Gastrocnemius medialis (tissue), 4 donors: ENCODE data around the gene LRRC15. TPM values are rescaled to one million over a fixed set of nuclear protein-coding genes. Genes with fewer than 3 reads are reported as not detected.

ENCODE experiments used
- ATAC-seq, 2 donors: fragments of 150-250 bp; one replicate each; pipeline ENCODE4 v1.9.1; 2016
- DNase-seq, 2 donors: peaks; one replicate each; pipeline ENCODE4 v3.0.0-alpha.2; 2019
- H3K27ac ChIP-seq, 4 donors: fragments of 200-600 bp; sonication (generic); 1 replicate in 1 of 4; 2 replicates in 3 of 4; pipeline ENCODE4 v1.5.1; 2016 to 2018; ENCODE audit warnings: mild to moderate bottlenecking in 2 of 4, moderate library complexity in 1 of 4
- H3K27me3 ChIP-seq, 3 donors: fragments of 200-600 bp; sonication (generic) in 2 of 3; 1 replicate in 1 of 3; 2 replicates in 2 of 3; pipeline versions ENCODE4 v1.5.1 to v1.6.0; 2016 to 2019; ENCODE audit warnings: mild to moderate bottlenecking in 1 of 3, moderate library complexity in 1 of 3
- H3K36me3 ChIP-seq, 2 donors: fragments of 200-600 bp; sonication (generic) in 1 of 2; one replicate each; pipeline ENCODE4 v1.5.1; 2017 to 2018
- H3K4me1 ChIP-seq, 2 donors: fragments of 200-600 bp; sonication (generic) in 1 of 2; one replicate each; pipeline ENCODE4 v1.5.1; 2016 to 2017; ENCODE audit warnings: mild to moderate bottlenecking in 2 of 2
- H3K4me3 ChIP-seq, 4 donors: fragments of 200-600 bp; sonication (generic) in 3 of 4; 1 replicate in 1 of 4; 2 replicates in 3 of 4; pipeline ENCODE4 v1.5.1; 2016 to 2019; ENCODE audit warnings: mild to moderate bottlenecking in 2 of 4
- H3K9me3 ChIP-seq, 3 donors: fragments of 200-600 bp; sonication (generic) in 2 of 3; 1 replicate in 1 of 3; 2 replicates in 2 of 3; pipeline ENCODE4 v1.5.1; 2016 to 2019
- POLR2A ChIP-seq, 2 donors: fragments of 450-650 bp; IDR thresholded peaks; one replicate each; pipeline ENCODE4 v1.6.1; 2017; ENCODE audit warnings: antibody characterized with exemption in 2 of 2, mild to moderate bottlenecking in 2 of 2, moderate library complexity in 2 of 2
- in situ Hi-C, 4 donors: fragments of 200-750 bp; cut with MboI; loops; one replicate each; pipeline versions ENCODE4 v1.15.0 to v1.8.0; 2017; ENCODE audit warnings: low sequenced_read_pairs in 4 of 4
- intact Hi-C: fragments of 100-400 bp; cut with DNase I; formaldehyde crosslinking; loops from one replicate; pipeline ENCODE4 v1.15.1; 2023; ENCODE audit warnings: low total_unique reads
- total RNA-seq, 4 donors: library from RNA; depleted of rRNA; stranded (reverse); fragments of >200 nt; gene quantifications; one replicate each; pipeline versions ENCODE4 v1.1.0 to v1.2.3, GENCODE V29; 2016
- TF ChIP-seq, protein P1 (sequence below), 5 experiments: fragments of 450-650 bp in 3 of 5; fragments of 200-600 bp in 2 of 5; sonication (generic) in 2 of 5; IDR thresholded peaks in 4 of 5; conservative IDR thresholded peaks in 1 of 5; 1 replicate in 4 of 5; 2 replicates in 1 of 5; pipeline ENCODE4 v1.5.1; 2016 to 2019; ENCODE audit warnings: antibody characterized with exemption in 5 of 5, mild to moderate bottlenecking in 3 of 5, moderate library complexity in 3 of 5

LRRC15 gene
- total RNA-seq, 4 donors from 2014 or later = 0.05 TPM; not detected in 3

DNA sequence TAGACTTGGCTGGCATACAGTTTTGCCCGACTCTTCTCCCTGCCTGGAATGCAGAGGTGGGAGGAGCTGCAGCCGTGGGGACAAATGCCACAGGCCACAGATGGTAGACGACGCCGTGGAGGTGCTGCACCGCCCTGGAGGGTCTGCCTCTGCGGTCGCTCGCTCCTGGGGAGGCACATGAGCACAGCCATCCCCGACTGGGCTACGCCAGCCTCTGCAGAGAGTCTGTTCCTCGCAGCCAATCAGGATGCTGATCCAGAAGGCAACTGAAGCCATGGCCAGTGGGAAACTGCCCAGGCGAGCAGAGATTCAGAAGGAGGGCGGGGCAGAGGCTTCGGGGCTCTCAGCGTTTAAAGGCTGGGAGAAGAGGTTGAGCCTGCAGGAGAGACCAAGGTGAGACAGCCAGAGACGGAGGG lies 11.9 kb upstream of the LRRC15 start:
- H3K9me3 ChIP-seq = no peaks in the 10 kb centered on the region
- H3K27ac ChIP-seq = no peak overlapping the region
- H3K4me3 ChIP-seq = no peak overlapping the region
- no peaks in the 10 kb centered on the region for H3K4me1 ChIP-seq
- in situ Hi-C loops (no loop called here), intact Hi-C loops (no loop called here)
- DNase-seq (no peak), ATAC-seq (no peak)
- peaks cover 0 to 5% (median 1%) of the 10 kb centered on the region in 3 donors for H3K27me3 ChIP-seq
- TF ChIP-seq, protein P1, sequence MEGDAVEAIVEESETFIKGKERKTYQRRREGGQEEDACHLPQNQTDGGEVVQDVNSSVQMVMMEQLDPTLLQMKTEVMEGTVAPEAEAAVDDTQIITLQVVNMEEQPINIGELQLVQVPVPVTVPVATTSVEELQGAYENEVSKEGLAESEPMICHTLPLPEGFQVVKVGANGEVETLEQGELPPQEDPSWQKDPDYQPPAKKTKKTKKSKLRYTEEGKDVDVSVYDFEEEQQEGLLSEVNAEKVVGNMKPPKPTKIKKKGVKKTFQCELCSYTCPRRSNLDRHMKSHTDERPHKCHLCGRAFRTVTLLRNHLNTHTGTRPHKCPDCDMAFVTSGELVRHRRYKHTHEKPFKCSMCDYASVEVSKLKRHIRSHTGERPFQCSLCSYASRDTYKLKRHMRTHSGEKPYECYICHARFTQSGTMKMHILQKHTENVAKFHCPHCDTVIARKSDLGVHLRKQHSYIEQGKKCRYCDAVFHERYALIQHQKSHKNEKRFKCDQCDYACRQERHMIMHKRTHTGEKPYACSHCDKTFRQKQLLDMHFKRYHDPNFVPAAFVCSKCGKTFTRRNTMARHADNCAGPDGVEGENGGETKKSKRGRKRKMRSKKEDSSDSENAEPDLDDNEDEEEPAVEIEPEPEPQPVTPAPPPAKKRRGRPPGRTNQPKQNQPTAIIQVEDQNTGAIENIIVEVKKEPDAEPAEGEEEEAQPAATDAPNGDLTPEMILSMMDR (IDR thresholded peaks at IDR 0.05 in 4 of 5, conservative IDR thresholded peaks at IDR 0.05 in 1 of 5) = no peak
- no peak for TF ChIP-seq POLR2A (IDR thresholded peaks at IDR 0.05)
- H3K36me3 ChIP-seq = no peaks in the 10 kb centered on the region

DNA sequence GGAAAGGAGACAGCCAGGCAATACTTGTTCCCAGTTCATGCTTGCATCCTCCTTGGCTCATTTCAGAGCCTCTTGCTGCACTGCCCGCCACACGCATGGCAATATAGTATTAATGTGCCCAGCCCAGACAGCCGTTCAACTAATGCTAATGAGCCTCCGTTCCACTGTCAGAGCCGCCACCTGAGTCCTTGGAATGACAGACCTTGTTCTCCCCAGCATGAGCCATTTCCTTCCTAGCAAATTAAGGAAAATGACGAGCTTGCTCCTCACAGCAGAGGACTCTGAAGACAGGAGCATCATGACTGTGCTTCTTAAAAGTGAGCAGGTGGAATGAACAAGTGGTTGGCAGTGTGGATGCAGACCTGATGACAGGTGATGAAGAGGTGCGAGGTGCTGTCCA lies 10.8 kb upstream of the LRRC15 start:
- Histone ChIP-seq H3K4me1 (no peaks in the 10 kb centered on the region), H3K36me3 (no peaks in the 10 kb centered on the region), H3K4me3 (no peak overlapping the region), H3K27ac (no peak overlapping the region), H3K27me3 (peaks cover 0 to 12% (median 4%) of the 10 kb centered on the region in 3 donors), H3K9me3 (no peaks in the 10 kb centered on the region)
- no peak for ATAC-seq
- intact Hi-C loops (no loop called here), in situ Hi-C loops (no loop called here)
- TF ChIP-seq, protein P1 (IDR thresholded peaks at IDR 0.05 in 4 of 5, conservative IDR thresholded peaks at IDR 0.05 in 1 of 5) = no peak
- no peak for TF ChIP-seq POLR2A (IDR thresholded peaks at IDR 0.05)
- no peak for DNase-seq

DNA sequence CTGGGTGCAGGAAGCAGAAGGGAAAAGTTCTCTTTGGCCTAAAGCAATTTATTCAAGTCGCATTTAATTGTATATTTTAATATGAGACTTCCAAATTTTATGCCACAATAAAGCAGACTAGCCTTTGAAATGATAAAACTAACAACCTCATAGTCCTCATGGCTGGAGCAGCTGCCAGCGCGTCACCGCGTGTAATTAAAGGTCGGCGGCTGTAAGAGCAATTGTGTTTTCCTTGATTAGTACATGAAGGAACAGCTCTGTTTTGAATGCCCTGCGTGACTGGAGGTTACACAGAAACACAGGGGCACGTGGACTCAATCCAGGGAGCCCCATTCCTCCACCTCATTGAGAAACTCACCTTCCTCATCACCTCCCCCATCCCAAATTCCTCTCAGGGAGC lies 10.1 kb upstream of the LRRC15 start:
- H3K27ac ChIP-seq = no peak overlapping the region
- TF ChIP-seq POLR2A (IDR thresholded peaks at IDR 0.05) = no peak
- TF ChIP-seq, protein P1 (IDR thresholded peaks at IDR 0.05 in 4 of 5, conservative IDR thresholded peaks at IDR 0.05 in 1 of 5) = no peak
- H3K36me3 ChIP-seq = no peaks in the 10 kb centered on the region
- in situ Hi-C loops = no loop called here
- peaks cover 0 to 12% (median 4%) of the 10 kb centered on the region in 3 donors for H3K27me3 ChIP-seq
- no peak overlapping the region for H3K4me3 ChIP-seq
- ATAC-seq = no peak
- no peak for DNase-seq
- H3K9me3 ChIP-seq = no peaks in the 10 kb centered on the region
- no peaks in the 10 kb centered on the region for H3K4me1 ChIP-seq
- intact Hi-C loops = no loop called here

DNA sequence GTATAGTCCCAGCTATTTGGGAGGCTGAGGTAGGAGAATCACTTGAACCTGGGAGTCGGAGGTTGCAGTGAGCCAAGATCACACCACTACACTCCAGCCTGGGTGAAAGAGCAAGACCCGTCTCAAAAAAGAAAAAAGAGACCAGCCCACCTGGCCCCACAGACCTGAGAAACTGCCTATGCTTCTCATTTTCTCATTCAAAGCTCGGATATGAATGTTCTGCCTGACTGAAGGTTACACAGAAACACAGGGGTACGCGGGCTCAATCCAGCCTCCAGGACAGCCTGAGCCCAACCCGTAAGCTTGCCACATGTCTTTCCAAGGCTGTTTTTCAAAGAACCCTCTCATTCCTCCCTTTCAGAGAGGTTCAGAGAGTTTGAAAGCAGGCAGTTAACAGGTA lies 9.7 kb upstream of the LRRC15 start:
- in situ Hi-C loops (no loop called here), intact Hi-C loops (no loop called here)
- TF ChIP-seq, protein P1 (IDR thresholded peaks at IDR 0.05 in 4 of 5, conservative IDR thresholded peaks at IDR 0.05 in 1 of 5) = no peak
- no peak for TF ChIP-seq POLR2A (IDR thresholded peaks at IDR 0.05)
- H3K9me3 ChIP-seq = no peaks in the 10 kb centered on the region
- ATAC-seq (no peak), DNase-seq (no peak)
- no peaks in the 10 kb centered on the region for H3K36me3 ChIP-seq
- H3K27ac ChIP-seq = no peak overlapping the region
- no peak overlapping the region for H3K4me3 ChIP-seq
- no peaks in the 10 kb centered on the region for H3K4me1 ChIP-seq
- peaks cover 0 to 12% (median 4%) of the 10 kb centered on the region in 3 donors for H3K27me3 ChIP-seq

DNA sequence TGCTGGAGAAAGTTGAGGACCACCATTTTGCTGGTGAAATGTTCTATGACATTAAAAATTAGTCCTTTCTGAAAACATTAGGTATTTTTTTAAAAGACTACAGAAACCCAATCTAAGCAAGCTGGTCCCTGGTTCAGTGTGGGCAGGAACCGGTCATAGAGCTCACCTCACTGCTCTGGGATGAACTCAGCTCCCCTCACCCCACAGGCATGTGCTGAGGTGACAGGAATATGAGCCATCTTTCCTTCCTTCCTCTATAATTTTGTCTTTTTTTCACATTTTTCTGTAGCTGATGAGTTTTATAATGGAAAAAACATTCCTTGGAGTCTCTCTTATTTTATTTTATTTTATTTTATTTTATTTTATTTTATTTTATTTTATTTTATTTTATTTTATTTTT lies 8.2 kb upstream of the LRRC15 start:
- no peaks in the 10 kb centered on the region for H3K36me3 ChIP-seq
- no peak for DNase-seq
- H3K9me3 ChIP-seq = no peaks in the 10 kb centered on the region
- intact Hi-C loops (no loop called here), in situ Hi-C loops (no loop called here)
- TF ChIP-seq, protein P1 (IDR thresholded peaks at IDR 0.05 in 4 of 5, conservative IDR thresholded peaks at IDR 0.05 in 1 of 5) = no peak
- TF ChIP-seq POLR2A (IDR thresholded peaks at IDR 0.05) = no peak
- ATAC-seq = no peak
- no peak overlapping the region for H3K27ac ChIP-seq
- no peak overlapping the region for H3K4me3 ChIP-seq
- H3K27me3 ChIP-seq = peaks cover 0 to 12% (median 4%) of the 10 kb centered on the region in 3 donors
- no peaks in the 10 kb centered on the region for H3K4me1 ChIP-seq
